DND-41 (cell line): ENCODE measurements around the gene GPC5.

Experiments
- ATAC-seq: fragments of 200-7000 bp; cut with Tn5 transposase; 3 replicates; pipeline ENCODE4 v1.9.1; 2021; ENCODE audit warnings: low read depth; ENCODE audit not compliant: insufficient read depth
- DNase-seq: peaks from one replicate; pipeline ENCODE4 v3.0.0-alpha.2; 2020
- H2AFZ ChIP-seq: 2 replicates; pipeline ENCODE4 v1.6.0; 2012; ENCODE audit warnings: low read depth, low read length
- H3K27ac ChIP-seq: 2 replicates; pipeline ENCODE4 v1.5.1; 2012; ENCODE audit warnings: low read length, inconsistent platforms
- H3K27me3 ChIP-seq: fragments of 200-600 bp; sonication (generic); 2 replicates; pipeline ENCODE4 v1.6.0; 2012; ENCODE audit warnings: low read length, mild to moderate bottlenecking, inconsistent platforms; ENCODE audit not compliant: insufficient read depth, poor library complexity
- H3K36me3 ChIP-seq: 2 replicates; pipeline ENCODE4 v1.5.1; 2012; ENCODE audit warnings: low read length, inconsistent platforms; ENCODE audit not compliant: insufficient read depth
- H3K4me1 ChIP-seq: 2 replicates; pipeline ENCODE4 v1.5.1; 2012; ENCODE audit warnings: mild to moderate bottlenecking, low read length; ENCODE audit not compliant: insufficient read depth
- H3K4me2 ChIP-seq: 2 replicates; pipeline ENCODE4 v1.6.0; 2012; ENCODE audit warnings: mild to moderate bottlenecking, moderate library complexity, low read length, inconsistent platforms; ENCODE audit not compliant: insufficient read depth
- H3K4me3 ChIP-seq, 2 experiments: fragments of 200-600 bp in 1 of 2; shearing (Covaris generic) in 1 of 2; 2 replicates each; pipeline ENCODE4 v1.5.1; 2012 to 2016; ENCODE audit warnings: inconsistent platforms in 2 of 2, low read length in 2 of 2, mild to moderate bottlenecking in 2 of 2, low read depth in 1 of 2, moderate library complexity in 1 of 2
- H3K79me2 ChIP-seq: 2 replicates; pipeline ENCODE4 v1.6.0; 2012; ENCODE audit warnings: low read length, inconsistent platforms; ENCODE audit not compliant: insufficient read depth
- H3K9ac ChIP-seq: 2 replicates; pipeline ENCODE4 v1.6.0; 2012; ENCODE audit warnings: low read depth, mild to moderate bottlenecking, inconsistent platforms, low read length, moderate library complexity
- H3K9me3 ChIP-seq: 2 replicates; pipeline ENCODE4 v1.5.1; 2012; ENCODE audit warnings: low read length, moderate library complexity, mild to moderate bottlenecking, inconsistent platforms; ENCODE audit not compliant: insufficient read depth, severe bottlenecking
- H4K20me1 ChIP-seq: 2 replicates; pipeline ENCODE4 v1.6.0; 2012; ENCODE audit warnings: low read length; ENCODE audit not compliant: insufficient read depth
- EZH2 ChIP-seq: IDR thresholded peaks from 3 replicates; pipeline ENCODE4 v1.6.1; 2012; ENCODE audit warnings: borderline replicate concordance, low read depth, mild to moderate bottlenecking, moderate library complexity, low read length, inconsistent platforms; ENCODE audit not compliant: severe bottlenecking
- TF ChIP-seq, protein P1 (sequence below): IDR thresholded peaks from 2 replicates; pipeline ENCODE4 v1.5.1; 2012; ENCODE audit warnings: borderline replicate concordance, low read length, moderate library complexity, mild to moderate bottlenecking; ENCODE audit not compliant: poor library complexity, severe bottlenecking; ENCODE audit errors: extremely low read depth

The GPC5 gene

DNA sequence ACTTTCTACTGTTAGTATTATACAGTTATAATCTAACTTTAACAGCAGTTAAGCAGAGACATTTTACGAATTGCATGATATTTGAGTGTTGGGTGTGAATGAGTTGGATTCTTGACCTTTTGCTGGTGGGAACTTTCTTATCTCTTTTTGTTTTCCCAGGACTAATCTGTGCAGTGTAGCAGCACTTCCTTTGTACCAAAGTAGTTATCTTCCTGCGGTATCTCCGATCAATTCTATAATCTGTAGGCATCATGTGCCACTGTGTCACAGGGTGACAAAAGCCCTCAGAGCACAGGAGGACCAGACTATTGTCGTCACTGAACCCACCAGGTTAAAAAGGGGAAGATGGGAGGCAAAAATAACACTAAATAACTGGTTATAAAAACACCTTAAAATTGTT, 823.5 kb downstream of the GPC5 start:
- Histone ChIP-seq H3K9me3 (no peaks in the 10 kb centered on the region), H3K27me3 (no peaks in the 10 kb centered on the region), H3K9ac (no peak overlapping the region), H3K4me2 (no peak overlapping the region), H3K4me1 (no peaks in the 10 kb centered on the region), H3K36me3 (no peaks in the 10 kb centered on the region), H3K4me3 (no peak overlapping the region), H3K27ac (no peak overlapping the region), H2AFZ (no peak overlapping the region), H3K79me2 (no peaks in the 10 kb centered on the region), H4K20me1 (no peaks in the 10 kb centered on the region)
- no peak for TF ChIP-seq EZH2
- TF ChIP-seq, protein P1, sequence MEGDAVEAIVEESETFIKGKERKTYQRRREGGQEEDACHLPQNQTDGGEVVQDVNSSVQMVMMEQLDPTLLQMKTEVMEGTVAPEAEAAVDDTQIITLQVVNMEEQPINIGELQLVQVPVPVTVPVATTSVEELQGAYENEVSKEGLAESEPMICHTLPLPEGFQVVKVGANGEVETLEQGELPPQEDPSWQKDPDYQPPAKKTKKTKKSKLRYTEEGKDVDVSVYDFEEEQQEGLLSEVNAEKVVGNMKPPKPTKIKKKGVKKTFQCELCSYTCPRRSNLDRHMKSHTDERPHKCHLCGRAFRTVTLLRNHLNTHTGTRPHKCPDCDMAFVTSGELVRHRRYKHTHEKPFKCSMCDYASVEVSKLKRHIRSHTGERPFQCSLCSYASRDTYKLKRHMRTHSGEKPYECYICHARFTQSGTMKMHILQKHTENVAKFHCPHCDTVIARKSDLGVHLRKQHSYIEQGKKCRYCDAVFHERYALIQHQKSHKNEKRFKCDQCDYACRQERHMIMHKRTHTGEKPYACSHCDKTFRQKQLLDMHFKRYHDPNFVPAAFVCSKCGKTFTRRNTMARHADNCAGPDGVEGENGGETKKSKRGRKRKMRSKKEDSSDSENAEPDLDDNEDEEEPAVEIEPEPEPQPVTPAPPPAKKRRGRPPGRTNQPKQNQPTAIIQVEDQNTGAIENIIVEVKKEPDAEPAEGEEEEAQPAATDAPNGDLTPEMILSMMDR = no peak
- no peak for DNase-seq
- no peak for ATAC-seq

DNA sequence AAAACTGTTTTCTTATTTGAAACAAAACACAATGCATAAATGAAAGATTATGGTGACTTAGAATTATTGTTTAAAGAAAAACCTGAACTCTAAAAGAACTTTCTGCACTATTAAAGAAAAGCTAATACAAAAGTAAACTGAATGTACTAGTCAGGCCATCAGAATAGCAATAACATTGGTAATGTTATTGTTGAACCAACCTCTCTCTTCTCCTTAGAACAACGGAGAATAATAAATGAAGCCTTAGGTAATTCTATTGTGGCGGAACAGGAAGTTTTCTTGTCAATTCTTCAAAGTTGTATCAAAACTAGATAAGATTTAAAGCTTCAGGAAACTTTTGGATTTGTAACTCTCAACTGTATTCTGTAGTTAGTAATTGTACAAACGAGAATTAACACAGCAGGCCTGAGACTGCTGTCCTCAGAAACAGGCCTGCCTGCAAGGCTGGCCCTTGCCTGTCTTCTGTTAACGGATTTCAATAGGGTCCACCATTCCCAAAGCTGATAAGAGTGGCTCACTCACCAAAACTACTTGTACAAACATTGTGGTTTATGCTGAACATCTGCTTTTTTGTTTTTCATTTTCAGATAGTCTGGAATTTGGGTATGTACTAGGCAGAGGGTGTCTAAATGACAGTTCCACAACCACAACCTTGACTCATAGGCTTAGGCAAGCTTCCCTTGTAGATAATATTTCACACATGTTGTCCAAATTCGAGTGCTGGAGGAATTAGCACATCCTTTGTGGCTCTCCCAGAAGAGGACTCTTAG, 825.8 kb downstream of the GPC5 start:
- Histone ChIP-seq H3K79me2 (no peaks in the 10 kb centered on the region), H4K20me1 (no peaks in the 10 kb centered on the region), H3K9me3 (no peaks in the 10 kb centered on the region), H3K9ac (no peak overlapping the region), H3K4me1 (no peaks in the 10 kb centered on the region), H3K4me2 (no peak overlapping the region), H2AFZ (no peak overlapping the region), H3K36me3 (no peaks in the 10 kb centered on the region), H3K27ac (no peak overlapping the region), H3K4me3 (no peak overlapping the region), H3K27me3 (no peaks in the 10 kb centered on the region)
- no peak for TF ChIP-seq EZH2
- TF ChIP-seq, protein P1 = no peak
- DNase-seq (no peak), ATAC-seq (no peak)

DNA sequence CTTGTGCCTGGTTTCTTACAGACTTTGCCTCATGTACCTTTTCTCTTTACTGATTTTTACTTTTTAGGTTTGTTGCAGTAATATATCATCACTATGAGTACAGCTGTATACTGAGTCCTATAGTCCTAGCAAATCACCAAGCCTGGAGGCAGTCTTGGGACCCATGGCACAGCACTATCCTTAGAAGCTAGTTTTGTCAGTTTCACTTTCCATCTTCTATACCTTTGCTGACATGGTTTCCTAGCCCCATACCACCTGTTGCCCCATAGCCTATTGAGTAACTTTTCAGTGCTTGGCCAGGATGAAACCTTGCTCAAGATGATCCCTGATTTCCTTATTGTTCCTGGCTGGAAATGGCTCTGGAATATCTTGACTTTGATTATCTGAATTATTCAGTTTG, 826.4 kb downstream of the GPC5 start:
- Histone ChIP-seq H3K4me2 (no peak overlapping the region), H3K4me3 (no peak overlapping the region), H3K9ac (no peak overlapping the region), H3K27ac (no peak overlapping the region), H4K20me1 (no peaks in the 10 kb centered on the region), H3K36me3 (no peaks in the 10 kb centered on the region), H3K4me1 (no peaks in the 10 kb centered on the region), H3K27me3 (no peaks in the 10 kb centered on the region), H2AFZ (no peak overlapping the region), H3K9me3 (no peaks in the 10 kb centered on the region), H3K79me2 (no peaks in the 10 kb centered on the region)
- ATAC-seq (no peak), DNase-seq (no peak)
- TF ChIP-seq, protein P1 = no peak
- no peak for TF ChIP-seq EZH2
